Vagina (tissue), 2 donors: Measurements from ENCODE around the gene CTAG1A. TPM values are rescaled to one million over a fixed set of nuclear protein-coding genes. Genes with fewer than 3 reads are reported as not detected.

Source experiments
- DNase-seq, 2 donors: peaks; one replicate each; pipeline ENCODE4 v3.0.0-alpha.2; 2017; ENCODE audit errors: extremely low spot score in 2 of 2
- H3K27ac ChIP-seq: fragments of 200-600 bp; sonication (generic); one replicate; pipeline ENCODE4 v1.5.1; 2019
- H3K27me3 ChIP-seq: fragments of 200-600 bp; sonication (generic); one replicate; pipeline ENCODE4 v1.5.1; 2019
- H3K36me3 ChIP-seq, 2 donors: fragments of 200-600 bp; sonication (generic); one replicate each; pipeline ENCODE4 v1.5.1; 2017 to 2019
- H3K4me1 ChIP-seq: fragments of 200-600 bp; sonication (generic); one replicate; pipeline ENCODE4 v1.5.1; 2019
- H3K4me3 ChIP-seq, 2 donors: fragments of 200-600 bp; sonication (generic); 1 replicate in 1 of 2; 2 replicates in 1 of 2; pipeline ENCODE4 v1.5.1; 2016 to 2019
- H3K9me3 ChIP-seq: fragments of 200-600 bp; sonication (generic); one replicate; pipeline ENCODE4 v1.5.1; 2019
- POLR2A ChIP-seq, 2 donors: fragments of 450-650 bp; IDR thresholded peaks; one replicate each; pipeline ENCODE4 v1.6.1; 2017; ENCODE audit warnings: antibody characterized with exemption in 2 of 2, mild to moderate bottlenecking in 2 of 2, moderate library complexity in 2 of 2
- POLR2AphosphoS5 ChIP-seq, 2 donors: sonication (generic); formaldehyde crosslinking; IDR thresholded peaks; one replicate each; pipeline ENCODE4 v1.9.0; 2017; ENCODE audit warnings: antibody characterized with exemption in 2 of 2, mild to moderate bottlenecking in 2 of 2, low read depth in 1 of 2; ENCODE audit not compliant: insufficient read depth in 1 of 2
- intact Hi-C: fragments of 100-400 bp; cut with DNase I; formaldehyde crosslinking; loops from one replicate; pipeline ENCODE4 v1.15.1; 2023
- total RNA-seq: library from RNA; depleted of rRNA; stranded (reverse); fragments of >200 nt; gene quantifications from one replicate; pipeline ENCODE4 v1.2.3, GENCODE V29; 2016
- TF ChIP-seq, protein P1 (sequence below), 3 experiments: fragments of 450-650 bp in 2 of 3; fragments of 200-600 bp in 1 of 3; sonication (generic) in 1 of 3; IDR thresholded peaks; one replicate each; pipeline ENCODE4 v1.5.1; 2017 to 2019; ENCODE audit warnings: antibody characterized with exemption in 3 of 3, mild to moderate bottlenecking in 2 of 3, moderate library complexity in 2 of 3

The CTAG1A gene
- total RNA-seq, 1 donor from 2014 or later: not detected

DNA sequence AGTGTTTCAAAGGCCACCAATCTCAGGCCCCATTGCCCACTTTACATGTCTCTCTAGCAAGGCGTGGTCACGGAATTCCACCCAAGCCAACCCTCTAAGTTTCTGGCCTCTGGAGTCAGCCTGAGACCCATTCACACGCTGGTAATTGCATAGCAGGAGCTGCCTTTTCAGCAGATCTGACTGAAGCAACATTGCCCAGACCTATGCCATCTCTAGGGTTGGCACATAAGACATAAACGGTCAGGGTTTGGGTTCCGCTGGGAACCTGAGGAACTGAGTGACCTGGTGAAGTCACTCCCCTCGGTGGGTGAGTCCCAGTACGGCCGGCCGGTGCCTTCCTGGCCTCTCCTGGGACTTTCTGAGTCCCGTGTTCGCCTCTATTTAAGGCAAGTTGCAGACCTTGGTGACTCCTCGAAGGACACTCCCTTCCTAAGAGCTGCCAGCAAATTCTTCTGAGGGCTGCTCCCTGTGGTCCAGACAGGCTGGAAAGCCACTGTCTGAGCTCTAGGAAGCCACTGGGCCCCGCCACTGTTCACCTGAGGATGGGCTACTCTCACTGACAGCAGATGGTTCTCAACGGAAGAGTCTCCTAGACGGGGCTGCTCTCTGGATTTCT lies 15.9 kb downstream of the CTAG1A start:
- H3K9me3 ChIP-seq: no peaks in the 10 kb centered on the region
- no peak for DNase-seq
- intact Hi-C loops: no loop called here
- H3K4me1 ChIP-seq: no peaks in the 10 kb centered on the region
- TF ChIP-seq, protein P1, sequence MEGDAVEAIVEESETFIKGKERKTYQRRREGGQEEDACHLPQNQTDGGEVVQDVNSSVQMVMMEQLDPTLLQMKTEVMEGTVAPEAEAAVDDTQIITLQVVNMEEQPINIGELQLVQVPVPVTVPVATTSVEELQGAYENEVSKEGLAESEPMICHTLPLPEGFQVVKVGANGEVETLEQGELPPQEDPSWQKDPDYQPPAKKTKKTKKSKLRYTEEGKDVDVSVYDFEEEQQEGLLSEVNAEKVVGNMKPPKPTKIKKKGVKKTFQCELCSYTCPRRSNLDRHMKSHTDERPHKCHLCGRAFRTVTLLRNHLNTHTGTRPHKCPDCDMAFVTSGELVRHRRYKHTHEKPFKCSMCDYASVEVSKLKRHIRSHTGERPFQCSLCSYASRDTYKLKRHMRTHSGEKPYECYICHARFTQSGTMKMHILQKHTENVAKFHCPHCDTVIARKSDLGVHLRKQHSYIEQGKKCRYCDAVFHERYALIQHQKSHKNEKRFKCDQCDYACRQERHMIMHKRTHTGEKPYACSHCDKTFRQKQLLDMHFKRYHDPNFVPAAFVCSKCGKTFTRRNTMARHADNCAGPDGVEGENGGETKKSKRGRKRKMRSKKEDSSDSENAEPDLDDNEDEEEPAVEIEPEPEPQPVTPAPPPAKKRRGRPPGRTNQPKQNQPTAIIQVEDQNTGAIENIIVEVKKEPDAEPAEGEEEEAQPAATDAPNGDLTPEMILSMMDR (IDR thresholded peaks at IDR 0.05): no peak
- no peak for TF ChIP-seq POLR2AphosphoS5 (IDR thresholded peaks at IDR 0.05; ENCODE audit: insufficient read depth in 1 of 2, low read depth in 1 of 2)
- no peak for TF ChIP-seq POLR2A (IDR thresholded peaks at IDR 0.05)
- H3K36me3 ChIP-seq: no peaks in the 10 kb centered on the region
- no peak overlapping the region for H3K27ac ChIP-seq
- H3K4me3 ChIP-seq: no peak overlapping the region
- no peaks in the 10 kb centered on the region for H3K27me3 ChIP-seq

GRCh38 chrX:154602226-154602625 lies 17.3 kb downstream of the CTAG1A start:
- Histone ChIP-seq H3K4me1 (no peaks in the 10 kb centered on the region), H3K9me3 (no peaks in the 10 kb centered on the region), H3K27ac (no peak overlapping the region), H3K27me3 (no peaks in the 10 kb centered on the region), H3K4me3 (no peak overlapping the region), H3K36me3 (no peaks in the 10 kb centered on the region)
- TF ChIP-seq POLR2A (IDR thresholded peaks at IDR 0.05) (no peak), POLR2AphosphoS5 (IDR thresholded peaks at IDR 0.05; ENCODE audit: insufficient read depth in 1 of 2, low read depth in 1 of 2) (no peak)
- TF ChIP-seq, protein P1 (IDR thresholded peaks at IDR 0.05): no peak
- intact Hi-C loops: no loop called here
- DNase-seq: no peak

DNA sequence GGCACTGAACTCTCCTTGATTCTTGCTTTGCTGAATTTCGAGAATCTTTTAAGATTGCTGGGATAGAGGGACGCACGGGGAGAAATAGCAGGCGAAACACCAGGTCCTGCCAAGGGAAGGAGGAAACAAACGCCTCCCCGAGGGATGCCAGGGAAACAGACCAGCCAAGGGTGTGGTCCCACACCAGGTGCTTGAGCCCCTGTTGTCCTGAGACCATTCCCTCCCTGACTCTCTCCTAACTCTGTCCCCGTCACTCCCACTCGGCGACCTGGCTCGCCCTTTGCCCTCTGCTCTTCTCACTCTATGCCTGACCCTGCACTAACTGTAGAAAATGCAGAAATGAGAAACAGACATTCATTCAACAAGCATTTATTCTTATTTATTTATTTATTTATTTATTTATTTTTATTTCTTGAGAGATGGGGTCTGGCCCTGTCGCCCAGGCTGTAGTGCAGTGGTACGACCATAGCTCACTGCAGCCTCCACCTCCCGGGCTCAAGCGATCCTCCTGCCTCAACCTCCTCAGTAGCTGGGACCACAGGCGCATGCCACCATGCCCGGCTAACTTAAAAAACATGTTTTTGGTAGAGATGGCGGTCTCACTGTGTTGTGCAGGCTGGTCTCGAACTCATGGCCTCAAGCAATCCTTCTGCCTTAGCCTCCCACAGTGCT lies 18.0 kb downstream of the CTAG1A start:
- Histone ChIP-seq H3K9me3 (no peaks in the 10 kb centered on the region), H3K27ac (no peak overlapping the region), H3K36me3 (no peaks in the 10 kb centered on the region), H3K27me3 (no peaks in the 10 kb centered on the region), H3K4me1 (no peaks in the 10 kb centered on the region), H3K4me3 (no peak overlapping the region)
- intact Hi-C loops: no loop called here
- no peak for DNase-seq
- TF ChIP-seq, protein P1 (IDR thresholded peaks at IDR 0.05): no peak
- no peak for TF ChIP-seq POLR2AphosphoS5 (IDR thresholded peaks at IDR 0.05; ENCODE audit: insufficient read depth in 1 of 2, low read depth in 1 of 2)
- TF ChIP-seq POLR2A (IDR thresholded peaks at IDR 0.05): no peak

- no peak for DNase-seq
- intact Hi-C loops: no loop called here
- no peaks in the 10 kb centered on the region for H3K4me1 ChIP-seq
- TF ChIP-seq, protein P1 (IDR thresholded peaks at IDR 0.05): no peak
- TF ChIP-seq POLR2A (IDR thresholded peaks at IDR 0.05) (no peak), POLR2AphosphoS5 (IDR thresholded peaks at IDR 0.05; ENCODE audit: insufficient read depth in 1 of 2, low read depth in 1 of 2) (no peak)
- no peak overlapping the region for H3K4me3 ChIP-seq
- H3K27me3 ChIP-seq: no peaks in the 10 kb centered on the region
- no peaks in the 10 kb centered on the region for H3K9me3 ChIP-seq
- H3K27ac ChIP-seq: no peak overlapping the region
- H3K36me3 ChIP-seq: no peaks in the 10 kb centered on the region
Observed at GRCh38 chrX:154603438-154604430, 18.8 kb downstream of the CTAG1A start.
